Measurements from ENCODE around the gene RELN.
A peak's percentile ranks its signal among the peaks of the same experiment; 100 is the strongest.

The RELN gene

GRCh38 chr7:103762877-103763276, 226.6 kb downstream of the RELN start:
- TF ChIP-seq CTCF (IDR thresholded peaks at IDR 0.05; ENCODE audit: insufficient read depth, missing control alignments): no peak
- no peak for DNase-seq (ENCODE audit: insufficient read length, low spot score)
- no peak for FAIRE-seq

- DNase-seq (ENCODE audit: insufficient read length, low spot score) (no peak), FAIRE-seq (no peak)
- no peak for TF ChIP-seq CTCF (IDR thresholded peaks at IDR 0.05; ENCODE audit: insufficient read depth, missing control alignments)
These were observed 227.2 kb downstream of the RELN start for GRCh38 chr7:103762065-103762760.

GRCh38 chr7:103752995-103753394, 236.5 kb downstream of the RELN start:
- FAIRE-seq (peak; percentile 35), DNase-seq (ENCODE audit: insufficient read length, low spot score) (no peak)
- no peak for TF ChIP-seq CTCF (IDR thresholded peaks at IDR 0.05; ENCODE audit: insufficient read depth, missing control alignments)

GRCh38 chr7:103751311-103751880, 238.1 kb downstream of the RELN start:
- FAIRE-seq: no peak
- no peak for TF ChIP-seq CTCF (IDR thresholded peaks at IDR 0.05; ENCODE audit: insufficient read depth, missing control alignments)
- DNase-seq (ENCODE audit: insufficient read length, low spot score): no peak

GRCh38 chr7:103748680-103749079, 240.8 kb downstream of the RELN start:
- FAIRE-seq: no peak
- no peak for TF ChIP-seq CTCF (IDR thresholded peaks at IDR 0.05; ENCODE audit: insufficient read depth, missing control alignments)
- DNase-seq (ENCODE audit: insufficient read length, low spot score): no peak

GRCh38 chr7:103735377-103735776, 254.1 kb downstream of the RELN start:
- no peak for FAIRE-seq
- no peak for DNase-seq (ENCODE audit: insufficient read length, low spot score)
- TF ChIP-seq CTCF (IDR thresholded peaks at IDR 0.05; ENCODE audit: insufficient read depth, missing control alignments): no peak

GRCh38 chr7:103731169-103731568, 258.3 kb downstream of the RELN start:
- FAIRE-seq: no peak
- no peak for TF ChIP-seq CTCF (IDR thresholded peaks at IDR 0.05; ENCODE audit: insufficient read depth, missing control alignments)
- no peak for DNase-seq (ENCODE audit: insufficient read length, low spot score)

All from D721Med (cell line).